Measurements from ENCODE around the gene GPANK1. TPM values are rescaled to one million over a fixed set of nuclear protein-coding genes. Genes with fewer than 3 reads are reported as not detected.
A peak's percentile ranks its signal among the peaks of the same experiment; 100 is the strongest.

Gene GPANK1
- total RNA-seq, 2 experiments from 2014 or later: 9.8 to 11.0 TPM

DNA sequence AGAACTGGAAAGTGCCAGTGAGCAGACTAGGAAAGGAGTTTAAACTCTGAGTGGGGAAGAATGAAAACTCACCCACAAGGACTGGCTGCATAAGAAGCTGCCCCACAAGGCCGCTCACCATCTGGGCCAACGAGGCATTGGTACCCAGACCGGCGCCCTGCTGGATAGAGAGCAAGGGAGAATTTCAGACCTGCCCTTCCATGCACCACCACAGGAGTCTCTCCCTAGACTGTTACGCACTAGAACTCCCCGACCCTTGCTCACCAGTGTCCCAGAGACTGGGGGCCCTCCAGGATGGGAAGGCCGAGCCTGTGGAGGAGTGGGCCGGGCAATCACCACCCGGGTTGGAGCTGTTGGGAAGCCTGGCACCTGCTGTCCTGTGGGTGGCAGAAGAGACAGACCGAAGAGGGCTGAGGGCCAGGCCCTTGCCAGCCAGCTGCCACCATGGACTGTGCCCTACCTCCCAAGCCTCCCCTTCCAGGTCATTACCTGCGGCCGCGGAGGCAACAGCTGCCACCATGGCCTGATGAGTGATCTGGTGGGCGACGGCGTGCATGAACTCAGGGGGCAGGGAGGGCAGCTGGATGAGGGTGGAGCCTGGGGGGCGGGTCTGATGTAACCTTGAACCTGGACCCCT lies 20.9 kb downstream of the GPANK1 start:
- ATAC-seq (ENCODE audit: poor library complexity) (no peak), DNase-seq (no peak)
- Mint-ChIP-seq H3K27me3 (no peaks in the 10 kb centered on the region), H3K36me3 (ENCODE audit: low read depth) (peaks cover 92% of the 10 kb centered on the region), H3K9me3 (no peaks in the 10 kb centered on the region), H3K4me1 (ENCODE audit: low read depth) (peaks cover 11% of the 10 kb centered on the region), H3K27ac (no peak overlapping the region), H3K4me3 (no peak overlapping the region)
- Histone ChIP-seq H3K36me3 (ENCODE audit: insufficient read depth, low read length) (peaks cover 95% of the 10 kb centered on the region), H3K4me3 (ENCODE audit: low read length) (no peak overlapping the region), H3K9me3 (ENCODE audit: control insufficient read depth in 1 of 2, insufficient read depth in 1 of 2, low read length in 2 of 2) (no peaks in the 10 kb centered on the region), H3K4me1 (ENCODE audit: insufficient read depth, low read length) (no peaks in the 10 kb centered on the region), H3K27ac (ENCODE audit: low read depth in 1 of 2, low read length in 2 of 2) (no peak overlapping the region), H3K27me3 (ENCODE audit: control insufficient read depth in 1 of 2, insufficient read depth in 2 of 2, low read length in 2 of 2) (no peaks in the 10 kb centered on the region)
- ChIA-PET POLR2A (interaction anchor here (0.9 kb wide), 1 partner anchor 220 kb away, joined by 3 read pairs; no protein-coding TSS in a partner anchor), CTCF (no interaction called here)
- intact Hi-C loops (cut with DNase I, micrococcal nuclease): no loop called here
- TF ChIP-seq, protein P1, sequence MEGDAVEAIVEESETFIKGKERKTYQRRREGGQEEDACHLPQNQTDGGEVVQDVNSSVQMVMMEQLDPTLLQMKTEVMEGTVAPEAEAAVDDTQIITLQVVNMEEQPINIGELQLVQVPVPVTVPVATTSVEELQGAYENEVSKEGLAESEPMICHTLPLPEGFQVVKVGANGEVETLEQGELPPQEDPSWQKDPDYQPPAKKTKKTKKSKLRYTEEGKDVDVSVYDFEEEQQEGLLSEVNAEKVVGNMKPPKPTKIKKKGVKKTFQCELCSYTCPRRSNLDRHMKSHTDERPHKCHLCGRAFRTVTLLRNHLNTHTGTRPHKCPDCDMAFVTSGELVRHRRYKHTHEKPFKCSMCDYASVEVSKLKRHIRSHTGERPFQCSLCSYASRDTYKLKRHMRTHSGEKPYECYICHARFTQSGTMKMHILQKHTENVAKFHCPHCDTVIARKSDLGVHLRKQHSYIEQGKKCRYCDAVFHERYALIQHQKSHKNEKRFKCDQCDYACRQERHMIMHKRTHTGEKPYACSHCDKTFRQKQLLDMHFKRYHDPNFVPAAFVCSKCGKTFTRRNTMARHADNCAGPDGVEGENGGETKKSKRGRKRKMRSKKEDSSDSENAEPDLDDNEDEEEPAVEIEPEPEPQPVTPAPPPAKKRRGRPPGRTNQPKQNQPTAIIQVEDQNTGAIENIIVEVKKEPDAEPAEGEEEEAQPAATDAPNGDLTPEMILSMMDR (IDR thresholded peaks at IDR 0.05): no peak

DNA sequence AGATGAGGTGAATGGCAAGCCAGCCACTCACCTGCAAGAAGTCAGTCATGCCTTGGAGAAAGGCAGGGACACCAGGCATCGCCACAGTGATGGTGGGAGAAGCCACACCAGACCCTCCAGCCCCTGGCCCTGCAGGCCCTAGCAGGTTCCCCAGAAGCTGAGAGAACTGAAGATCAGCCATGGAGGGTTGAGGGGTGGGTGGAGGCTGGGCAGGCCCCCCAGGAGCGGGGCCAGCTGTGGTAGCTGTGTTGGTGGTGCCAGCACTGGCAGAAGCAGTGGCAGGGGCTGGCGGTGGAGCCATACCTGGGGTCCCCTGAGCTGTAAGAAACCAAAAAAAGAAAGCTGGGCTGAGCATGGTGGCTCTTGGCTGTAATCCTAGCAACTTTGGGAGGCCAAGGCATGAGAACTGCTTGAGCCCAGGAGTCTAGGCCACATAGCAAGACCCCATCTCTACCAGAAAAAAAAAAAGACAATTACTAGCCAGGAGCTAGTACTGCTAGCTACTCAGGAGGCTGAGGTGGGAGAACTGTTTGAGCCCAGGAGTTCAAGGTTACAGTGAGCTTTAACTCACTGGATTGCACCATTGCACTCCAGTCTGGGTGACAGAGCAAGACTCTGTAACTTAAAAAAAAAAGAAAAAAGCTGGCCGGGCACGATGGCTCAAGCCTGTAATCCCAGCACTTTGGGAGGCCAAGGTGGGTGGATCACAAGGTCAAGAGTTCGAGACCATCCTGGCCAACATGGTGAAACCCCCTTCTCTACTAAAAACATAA lies 21.8 kb downstream of the GPANK1 start:
- DNase-seq (no peak), ATAC-seq (ENCODE audit: poor library complexity) (no peak)
- intact Hi-C loops (cut with DNase I, micrococcal nuclease): no loop called here
- ChIA-PET CTCF (no interaction called here), POLR2A (interaction anchor here (0.9 kb wide), 1 partner anchor 221 kb away, joined by 3 read pairs; no protein-coding TSS in a partner anchor)
- Mint-ChIP-seq H3K27ac (no peak overlapping the region), H3K4me3 (no peak overlapping the region), H3K9me3 (no peaks in the 10 kb centered on the region), H3K27me3 (no peaks in the 10 kb centered on the region), H3K4me1 (ENCODE audit: low read depth) (peaks cover 7% of the 10 kb centered on the region), H3K36me3 (ENCODE audit: low read depth) (peaks cover 89% of the 10 kb centered on the region)
- H3K27me3 ChIP-seq (ENCODE audit: control insufficient read depth in 1 of 2, insufficient read depth in 2 of 2, low read length in 2 of 2): no peaks in the 10 kb centered on the region
- H3K4me3 ChIP-seq (ENCODE audit: low read length): no peak overlapping the region
- peaks cover 93% of the 10 kb centered on the region for H3K36me3 ChIP-seq (ENCODE audit: insufficient read depth, low read length)
- no peaks in the 10 kb centered on the region for H3K4me1 ChIP-seq (ENCODE audit: insufficient read depth, low read length)
- peak overlapping the region in 1 of 2 donors; percentile 21 for H3K27ac ChIP-seq (ENCODE audit: low read depth in 1 of 2, low read length in 2 of 2)
- H3K9me3 ChIP-seq (ENCODE audit: control insufficient read depth in 1 of 2, insufficient read depth in 1 of 2, low read length in 2 of 2): no peaks in the 10 kb centered on the region
- TF ChIP-seq, protein P1 (IDR thresholded peaks at IDR 0.05): no peak

DNA sequence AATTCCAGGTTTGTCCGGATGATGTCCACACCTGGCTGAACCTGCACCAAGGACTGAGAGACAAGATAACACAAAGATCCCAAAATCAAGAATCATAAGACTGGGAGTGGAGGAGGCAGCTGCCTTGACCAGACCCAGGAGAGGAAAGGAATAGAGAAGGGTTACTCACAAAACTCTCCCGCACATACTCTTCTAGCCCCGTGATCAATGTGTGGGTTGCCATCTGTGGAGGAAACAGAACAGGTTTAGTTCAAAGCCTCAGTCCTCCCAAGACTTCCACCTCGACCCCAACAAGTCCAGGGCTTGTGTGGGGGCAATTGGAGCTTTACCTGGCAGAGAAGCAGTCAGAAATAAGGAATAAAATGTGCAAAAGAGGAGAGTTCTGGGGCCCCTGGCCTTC lies 23.4 kb downstream of the GPANK1 start:
- Mint-ChIP-seq H3K27ac (no peak overlapping the region), H3K27me3 (no peaks in the 10 kb centered on the region)

More for the DNA sequence above, 23.4 kb downstream of the GPANK1 start:
- no peak overlapping the region for H3K4me3 Mint-ChIP-seq
- TF ChIP-seq, protein P1 (IDR thresholded peaks at IDR 0.05): no peak
- intact Hi-C loops (cut with DNase I, micrococcal nuclease): no loop called here
- no peak for DNase-seq
- H3K27ac ChIP-seq (ENCODE audit: low read depth in 1 of 2, low read length in 2 of 2): no peak overlapping the region
- H3K36me3 ChIP-seq (ENCODE audit: insufficient read depth, low read length): peaks cover 96% of the 10 kb centered on the region
- no peaks in the 10 kb centered on the region for H3K9me3 ChIP-seq (ENCODE audit: control insufficient read depth in 1 of 2, insufficient read depth in 1 of 2, low read length in 2 of 2)
- peaks cover 7% of the 10 kb centered on the region for H3K4me1 Mint-ChIP-seq (ENCODE audit: low read depth)
- H3K27me3 ChIP-seq (ENCODE audit: control insufficient read depth in 1 of 2, insufficient read depth in 2 of 2, low read length in 2 of 2): no peaks in the 10 kb centered on the region
- H3K4me1 ChIP-seq (ENCODE audit: insufficient read depth, low read length): no peaks in the 10 kb centered on the region
- POLR2A ChIA-PET: interaction anchor here (3.7 kb wide), 1 partner anchor 11 kb away, joined by 19 read pairs; the partner anchor contains the start of gene BAG6
- H3K9me3 Mint-ChIP-seq: no peaks in the 10 kb centered on the region
- CTCF ChIA-PET: no interaction called here
- H3K4me3 ChIP-seq (ENCODE audit: low read length): no peak overlapping the region
- H3K36me3 Mint-ChIP-seq (ENCODE audit: low read depth): peaks cover 91% of the 10 kb centered on the region
- ATAC-seq (ENCODE audit: poor library complexity): no peak

Data from CD4-positive, alpha-beta T cell (primary cell).